CD4-positive, alpha-beta T cell treated with Interleukin-21 for 1 hour (primary cell): ENCODE measurements around the gene TEX10.
"Not testable (repeated sequence)": the region's sequence is repeated elsewhere in the genome, so short reads cannot be mapped to it uniquely, and the experiment has no call there.

ENCODE experiments used
- DNase-seq: peaks from one replicate; pipeline ENCODE4 v3.0.0-alpha.2; 2020

Gene TEX10

DNA sequence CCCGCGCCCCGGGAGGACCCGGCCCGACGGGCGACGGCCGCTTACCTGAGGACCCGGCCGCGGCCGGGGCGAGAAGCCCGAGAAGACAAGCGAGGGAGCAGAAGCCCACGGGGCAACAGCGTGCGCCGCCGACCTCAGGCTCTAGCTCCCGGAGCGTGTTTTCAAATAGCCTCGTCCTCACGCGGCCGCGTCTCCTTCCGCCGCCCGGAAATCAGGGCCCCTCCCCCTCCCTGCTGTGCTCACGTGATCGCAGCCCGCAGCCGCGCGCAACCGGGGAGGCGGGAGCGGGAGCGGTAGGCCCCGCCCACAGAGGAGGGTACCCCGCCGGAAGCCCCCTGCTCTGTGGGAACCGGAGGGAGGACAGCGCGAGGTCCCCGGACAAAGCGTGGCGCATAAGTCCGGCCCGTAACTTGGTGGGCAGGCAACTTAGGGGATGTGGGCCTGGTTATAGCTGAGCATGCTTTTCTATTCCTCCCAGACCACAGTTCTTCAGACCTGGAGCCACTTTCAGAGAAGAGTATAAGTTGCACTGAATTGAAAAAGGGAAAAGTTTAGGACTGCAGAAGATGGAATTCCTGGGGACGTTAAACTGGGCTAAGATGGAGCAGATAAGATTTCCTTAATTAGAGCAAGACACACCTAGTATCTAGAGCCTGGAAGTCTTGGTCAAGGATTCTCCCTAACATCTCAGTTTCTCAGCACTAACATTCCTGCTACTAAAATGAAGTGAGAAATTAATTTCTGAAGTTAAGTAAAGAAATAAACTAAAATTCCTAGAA is at the start of gene TEX10:
Gene TEX10, minus strand, starts transcription at position 216 of the 779 bp plus-strand sequence. CDS start 3,579 bp downstream, outside the sequence.
- DNase-seq = peak; percentile 91

DNA sequence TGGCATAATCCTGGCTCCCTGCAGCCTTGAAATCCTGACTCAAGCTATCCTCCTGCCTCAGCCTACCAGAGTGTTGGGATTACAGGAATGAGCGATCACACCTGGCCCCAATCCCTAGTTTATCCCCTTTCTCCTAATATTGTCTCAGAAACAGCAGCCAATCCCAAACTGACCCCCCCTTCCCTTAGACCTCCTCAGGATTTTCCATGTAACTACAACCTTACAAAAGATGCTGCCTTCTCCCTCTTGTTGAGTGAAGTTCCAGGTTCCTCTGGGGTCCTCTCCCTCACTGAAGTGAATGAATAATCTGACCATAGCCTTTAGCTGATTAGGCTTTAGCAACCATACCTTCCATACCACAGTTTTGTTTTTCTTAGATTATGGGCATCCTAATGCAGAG is 48.3 kb upstream of the TEX10 start:
- DNase-seq = no peak

DNA sequence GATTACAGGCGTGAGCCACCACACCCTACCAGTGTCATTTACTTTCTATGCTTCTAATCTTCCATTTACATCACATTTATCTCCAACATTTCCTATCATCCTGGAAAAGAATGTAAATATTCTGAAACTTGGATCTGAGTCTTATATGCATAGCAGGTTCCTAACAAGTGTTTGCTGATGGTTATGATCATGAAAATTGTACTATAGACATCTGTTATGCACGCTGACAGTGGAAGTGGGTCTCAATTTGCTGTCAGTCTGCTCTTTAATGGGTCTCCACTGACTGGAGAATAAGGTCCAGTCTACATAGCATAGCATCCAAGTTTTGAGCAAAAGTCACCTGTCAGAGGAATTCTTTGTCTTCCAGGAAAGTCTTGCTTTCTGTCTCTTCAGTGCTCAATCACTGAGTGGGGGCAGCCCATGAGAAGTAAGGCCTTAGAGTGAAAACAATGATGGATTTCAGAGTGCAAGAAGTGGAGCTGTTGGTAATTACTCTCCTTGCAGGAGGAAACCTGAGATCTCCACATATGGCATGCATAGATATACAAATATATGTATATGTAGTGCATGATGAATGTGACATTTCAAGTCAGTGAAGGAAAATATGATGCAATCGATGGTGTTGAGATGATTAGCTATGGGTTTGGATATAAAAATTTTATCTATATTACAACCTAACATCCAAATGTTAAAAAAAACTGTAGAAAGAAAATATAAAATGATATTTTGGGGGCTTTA is 45.0 kb upstream of the TEX10 start:
- no peak for DNase-seq

DNA sequence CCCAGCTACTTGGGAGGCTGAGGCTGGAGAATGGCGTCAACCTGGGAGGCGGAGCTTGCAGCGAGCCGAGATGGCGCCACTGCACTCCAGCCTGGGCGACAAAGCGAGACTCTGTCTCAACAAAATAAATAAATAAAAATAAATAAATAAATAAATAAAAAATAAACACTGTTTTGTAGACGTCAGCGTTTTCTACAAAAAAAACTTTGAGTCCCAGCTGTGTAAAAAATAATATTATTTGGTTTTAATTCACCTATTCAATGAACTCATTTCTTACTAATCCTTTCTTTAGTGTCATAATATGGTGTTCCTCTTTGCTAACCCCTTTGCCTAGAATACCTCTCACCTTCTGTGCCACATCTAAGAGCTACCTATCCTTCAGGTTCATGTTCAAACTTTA is 44.0 kb upstream of the TEX10 start:
- no peak for DNase-seq

DNA sequence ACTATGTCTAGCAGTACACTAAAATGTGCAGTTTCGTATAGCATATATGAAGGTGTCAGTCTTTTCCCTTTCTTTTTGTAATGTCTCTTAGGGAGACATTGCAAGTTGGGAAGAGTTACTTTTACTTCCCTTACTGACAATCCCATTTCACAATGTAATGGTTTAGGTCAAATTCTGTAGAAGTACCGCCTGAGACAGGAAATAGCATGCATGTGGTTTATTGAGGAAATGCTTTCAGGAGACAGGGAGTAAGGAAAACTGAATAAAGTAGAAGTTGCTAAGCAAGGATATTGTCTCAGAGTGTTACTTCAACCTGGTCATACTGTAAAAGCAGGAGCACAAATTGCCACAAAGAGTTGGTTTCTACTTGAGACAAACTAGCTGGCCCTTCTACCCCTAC is 42.1 kb upstream of the TEX10 start:
- DNase-seq = no peak

DNA sequence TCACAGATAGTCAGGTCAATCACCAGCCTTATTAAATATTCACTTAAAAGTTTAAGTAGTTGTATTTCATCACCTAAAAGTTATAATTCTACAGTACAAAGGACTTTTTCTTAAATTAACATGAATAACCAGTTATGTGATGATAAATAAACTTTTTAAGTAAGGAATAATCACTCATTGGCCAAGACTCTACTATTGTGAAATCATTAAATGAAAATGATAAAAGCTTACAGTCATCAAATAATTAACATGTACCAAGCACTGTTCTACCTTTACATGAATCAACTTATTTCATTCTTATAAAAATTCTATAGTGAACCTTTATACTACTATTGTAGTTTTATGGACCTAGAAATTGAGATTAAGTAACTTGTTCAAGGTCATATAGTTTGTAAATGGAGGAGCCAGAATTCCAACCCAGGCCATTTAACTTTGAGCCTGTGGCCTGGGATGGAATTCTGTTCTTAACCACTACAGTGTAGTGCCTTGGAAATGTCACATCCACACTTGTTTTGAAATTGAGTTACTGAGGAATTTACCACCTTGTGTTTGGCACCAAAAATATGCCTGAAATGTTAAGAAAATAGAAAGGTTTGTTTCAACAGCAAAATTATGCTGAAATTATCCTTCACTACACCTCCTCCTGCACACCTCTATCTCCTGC is 41.4 kb upstream of the TEX10 start:
- no peak for DNase-seq

DNA sequence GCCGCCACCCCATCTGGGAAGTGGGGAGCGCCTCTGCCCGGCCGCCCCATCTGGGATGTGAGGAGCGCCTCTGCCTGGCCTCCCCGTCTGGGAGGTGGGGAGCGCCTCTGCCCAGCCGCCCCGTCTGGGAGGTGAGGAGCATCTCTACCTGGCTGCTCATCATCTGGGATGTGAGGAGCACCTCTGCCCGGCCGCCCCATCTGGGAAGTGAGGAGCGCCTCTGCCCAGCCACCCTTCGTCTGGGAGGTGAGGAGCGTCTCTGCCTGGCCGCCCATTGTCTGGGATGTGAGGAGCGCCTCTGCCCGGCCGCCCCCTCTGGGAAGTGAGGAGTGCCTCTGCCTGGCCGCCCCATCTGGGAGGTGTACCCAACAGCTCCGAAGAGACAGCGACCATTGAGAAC is 40.2 kb upstream of the TEX10 start:
- DNase-seq = not testable (repeated sequence)

DNA sequence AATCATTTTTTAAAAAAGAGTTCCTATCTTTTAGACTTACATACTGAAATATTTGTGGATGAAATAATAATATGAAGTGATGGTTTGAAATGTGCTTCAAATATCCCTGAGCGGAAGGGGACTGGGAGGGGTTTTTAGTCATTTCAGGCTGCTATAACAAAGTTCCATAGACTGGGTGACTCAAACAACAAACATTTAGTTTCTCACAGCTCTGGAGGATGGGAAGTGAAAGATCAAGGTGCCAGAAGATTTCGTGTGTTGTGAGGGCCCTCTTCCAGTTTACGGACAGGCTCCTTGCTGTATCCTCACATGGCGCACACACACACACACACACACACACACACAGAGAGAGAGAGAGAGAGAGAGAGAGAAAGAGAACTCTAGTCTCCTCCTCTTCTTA is 27.1 kb upstream of the TEX10 start:
- no peak for DNase-seq

DNA sequence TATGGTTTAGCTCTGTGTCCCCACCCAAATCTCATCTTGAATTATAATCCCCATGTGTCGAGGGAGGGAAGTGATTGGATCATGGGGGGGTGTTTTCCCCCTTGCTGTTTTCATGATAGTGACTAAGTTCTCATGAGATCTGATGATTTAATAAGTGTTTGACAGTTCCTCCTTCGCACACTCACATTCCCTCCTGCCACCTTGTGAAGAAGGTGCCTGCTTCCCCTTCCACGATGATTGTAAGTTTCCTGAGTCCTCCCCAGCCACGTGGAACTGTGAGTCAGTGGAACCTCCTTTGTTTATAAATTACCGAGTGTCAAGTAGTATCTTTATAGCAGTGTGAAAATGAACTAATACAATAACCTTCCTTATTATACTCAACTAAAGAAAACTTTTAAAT is 24.3 kb upstream of the TEX10 start:
- DNase-seq = no peak

DNA sequence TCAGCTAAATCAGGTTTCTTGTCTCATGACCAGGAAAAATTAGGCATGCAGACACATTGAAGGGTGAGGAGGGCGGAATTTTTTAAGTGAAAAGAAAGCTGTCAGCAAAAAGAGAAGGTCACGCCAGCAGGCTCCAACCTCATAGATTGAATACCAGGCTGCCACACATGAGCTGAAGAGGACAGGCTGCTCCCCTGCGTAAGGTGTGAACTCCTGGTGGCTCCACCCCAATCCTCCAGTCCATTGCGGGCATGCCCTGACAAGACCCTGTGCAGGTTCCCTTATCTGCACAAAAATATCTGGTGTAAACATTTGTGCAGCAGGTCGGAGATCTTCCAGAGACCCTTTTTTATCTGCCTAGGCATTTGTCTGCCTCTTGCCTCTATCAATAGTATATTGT is 22.9 kb upstream of the TEX10 start:
- DNase-seq = no peak

DNA sequence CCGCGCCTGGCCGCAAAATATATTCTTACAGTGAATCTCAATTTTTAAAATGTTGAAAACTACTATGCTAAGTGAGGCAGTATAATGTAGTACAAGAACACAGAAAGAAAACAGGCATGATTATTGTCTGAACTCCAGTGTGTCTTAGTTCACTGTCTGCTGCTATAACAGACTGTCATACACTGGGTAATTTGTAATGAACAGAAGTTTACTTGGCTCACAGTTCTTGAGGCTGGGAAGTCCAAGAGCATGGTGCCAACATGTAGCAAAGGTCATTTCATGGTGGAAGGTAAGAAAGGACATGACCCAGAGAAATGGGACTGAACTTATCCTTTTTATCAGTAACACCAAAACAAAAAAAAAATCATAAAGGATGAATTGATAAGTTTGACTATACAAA is 19.9 kb upstream of the TEX10 start:
- no peak for DNase-seq

DNA sequence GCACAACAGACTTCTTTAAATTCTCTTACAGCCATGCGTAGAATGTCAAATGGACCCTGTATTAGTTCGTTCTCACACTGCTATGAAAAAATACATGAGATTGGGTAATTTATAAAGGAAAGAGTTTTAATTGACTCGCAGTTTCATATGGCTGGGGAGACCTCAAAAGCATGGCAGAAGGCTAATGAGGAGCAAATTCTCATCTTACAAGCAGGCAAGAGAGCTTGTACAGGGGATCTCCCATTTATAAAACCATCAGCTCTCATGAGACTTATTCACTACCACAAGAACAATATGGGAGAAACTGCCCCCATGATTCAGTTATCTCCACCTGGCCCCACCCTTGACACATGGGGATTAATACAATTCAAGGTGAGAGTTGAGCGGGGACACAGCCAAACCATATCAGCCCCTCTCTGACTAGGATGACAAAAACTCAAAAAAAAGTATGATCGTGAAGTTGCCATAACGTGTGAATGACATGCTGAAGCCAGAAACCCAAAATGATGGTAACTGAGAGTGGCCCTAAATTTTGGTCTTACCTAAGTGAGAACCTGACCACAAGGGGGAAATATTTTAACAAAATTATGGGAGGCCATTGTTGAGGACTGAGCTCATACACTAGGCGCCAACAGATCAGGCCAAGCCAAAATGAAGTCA is 17.5 kb upstream of the TEX10 start:
- DNase-seq = no peak

DNA sequence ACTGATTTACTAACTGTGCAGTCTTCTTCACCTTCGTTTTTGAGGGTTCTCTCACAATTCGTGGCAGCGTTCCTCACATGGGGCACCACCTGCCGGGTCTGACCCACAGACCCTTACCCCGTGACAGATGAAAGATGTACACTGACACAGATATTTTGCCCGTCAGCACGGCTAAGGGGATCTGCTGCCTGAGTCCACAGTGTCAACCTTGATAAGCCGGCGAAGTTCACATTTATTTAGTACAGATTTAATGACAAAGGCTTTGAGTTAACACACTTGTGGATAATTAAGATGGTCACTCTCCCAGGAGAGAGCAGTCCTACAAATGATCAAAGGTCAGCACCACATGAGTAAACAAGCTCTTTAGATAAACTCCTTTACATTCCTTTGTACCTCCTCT is 15.9 kb upstream of the TEX10 start:
- no peak for DNase-seq

DNA sequence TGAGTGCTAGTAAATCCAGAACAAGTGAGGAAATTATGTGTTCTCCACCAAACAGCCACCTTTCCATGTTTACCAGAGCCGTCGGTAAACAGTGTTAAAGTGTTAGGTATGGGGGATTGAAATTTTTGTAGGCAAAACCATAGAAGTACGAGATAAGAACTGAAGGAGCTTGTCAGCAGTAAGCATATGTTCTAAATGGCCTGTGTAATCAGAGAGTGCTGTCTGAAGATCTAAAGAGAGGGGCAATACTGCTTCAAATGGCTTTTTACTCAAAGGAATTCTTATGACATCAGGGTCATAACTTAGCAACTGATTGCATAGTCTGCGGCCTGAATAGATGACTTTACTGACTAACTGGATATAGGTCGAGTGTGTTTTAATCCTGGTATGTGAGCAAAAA is 13.4 kb upstream of the TEX10 start:
- no peak for DNase-seq

DNA sequence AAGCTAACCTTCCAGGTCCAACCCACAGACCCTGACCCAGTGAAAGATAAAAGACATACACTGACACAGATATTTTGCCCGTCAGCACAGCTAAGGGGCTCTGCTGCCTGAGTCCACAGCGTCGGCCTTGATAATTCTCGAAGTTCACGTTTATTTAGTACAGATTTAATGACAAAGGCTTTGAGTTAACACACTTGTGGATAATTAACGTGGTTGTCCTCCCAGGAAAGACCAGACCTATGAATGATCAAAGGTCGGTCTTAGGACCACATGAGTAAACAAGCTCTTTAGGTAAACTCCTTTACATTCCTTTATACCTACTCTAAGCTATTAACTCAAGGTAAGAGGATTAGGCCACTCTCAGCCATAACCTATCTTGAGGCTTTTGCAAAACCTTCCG is 11.3 kb upstream of the TEX10 start:
- DNase-seq = no peak

DNA sequence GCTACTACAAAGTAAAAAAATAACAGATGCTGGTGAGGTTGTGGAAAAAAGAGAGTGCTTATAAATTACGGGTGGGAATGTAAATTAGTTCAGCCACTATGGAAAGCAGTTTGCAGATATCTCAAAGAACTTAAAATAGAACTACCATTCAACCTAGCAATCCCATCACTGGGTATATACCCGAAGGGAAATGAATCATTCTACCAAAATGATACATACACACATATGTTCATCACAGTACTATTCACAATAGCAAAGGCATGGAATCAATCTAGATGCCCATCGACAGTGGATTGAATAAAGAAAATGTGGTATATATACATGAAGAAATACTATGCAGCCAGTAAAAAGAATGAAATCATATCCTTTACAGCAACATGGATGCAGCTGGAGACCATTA is 6.3 kb upstream of the TEX10 start:
- no peak for DNase-seq

DNA sequence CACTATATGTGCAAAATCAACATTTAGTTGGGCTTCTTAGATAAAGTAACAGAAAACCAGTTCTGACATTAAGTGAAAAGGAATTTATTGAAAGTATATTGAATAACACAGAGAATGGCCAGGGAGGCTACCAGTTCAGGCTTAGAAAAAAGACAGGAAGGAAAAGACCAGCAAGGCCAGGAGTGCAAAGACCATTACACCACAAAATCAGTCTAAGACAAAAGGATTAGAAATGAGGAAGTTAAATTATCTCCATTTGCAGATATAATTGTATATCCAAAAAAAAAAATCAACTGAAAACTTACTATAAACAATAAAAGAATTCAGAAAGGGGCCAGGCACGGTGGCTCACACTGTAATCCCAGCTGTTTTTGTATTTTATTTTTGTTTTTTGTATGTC is 4.8 kb upstream of the TEX10 start:
- DNase-seq = no peak

DNA sequence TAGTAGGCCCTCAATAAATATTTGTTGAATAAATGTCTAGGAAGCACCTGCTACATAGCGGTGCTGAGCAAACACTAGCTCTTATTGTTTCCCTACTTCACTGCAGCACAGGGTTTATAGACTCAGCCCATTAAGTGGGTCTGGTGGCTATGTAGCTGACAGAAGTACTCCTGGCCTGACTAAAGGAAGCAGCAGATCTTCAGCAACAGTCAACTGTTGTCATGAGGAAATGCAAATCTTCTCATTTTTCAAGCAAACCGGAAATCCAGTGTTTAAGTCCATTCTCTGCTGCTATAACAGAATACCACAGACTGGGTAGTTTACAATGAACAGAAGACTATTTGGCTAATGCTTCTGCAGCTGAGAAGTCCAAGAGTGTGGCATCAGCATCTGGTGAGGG is 2.8 kb upstream of the TEX10 start:
- no peak for DNase-seq

DNA sequence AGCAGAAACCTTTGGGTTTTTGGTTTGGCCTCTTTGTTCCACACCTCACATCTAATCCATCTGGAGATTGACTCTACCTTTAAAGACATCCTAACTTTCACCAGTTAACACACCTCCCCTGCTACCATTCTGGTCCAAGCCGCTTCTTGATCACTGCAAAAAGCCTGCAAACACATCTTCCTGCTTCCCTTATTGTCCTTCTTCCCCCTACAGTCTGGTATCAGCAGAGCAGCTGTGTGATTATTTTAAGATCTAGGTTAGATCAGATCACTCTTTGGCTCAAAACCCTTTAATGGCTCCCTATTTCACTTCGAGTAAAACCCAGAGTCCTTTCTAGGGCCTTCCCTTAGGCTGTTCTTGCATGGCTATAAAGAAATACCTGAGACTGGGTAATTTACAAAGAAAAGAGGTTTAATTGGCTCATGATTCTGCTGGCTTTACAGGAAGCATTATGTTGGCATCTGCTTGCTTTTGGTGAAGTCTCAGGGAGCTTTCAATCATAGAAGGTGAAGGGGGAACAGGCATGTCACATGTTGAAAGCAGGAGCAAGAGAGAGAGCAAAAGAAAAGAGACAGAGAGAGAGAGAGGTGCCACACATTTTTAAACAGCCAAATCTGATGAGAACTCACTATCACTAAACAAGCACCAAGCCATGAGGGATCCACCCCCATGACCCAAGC is 1.5 kb upstream of the TEX10 start:
- DNase-seq = no peak

DNA sequence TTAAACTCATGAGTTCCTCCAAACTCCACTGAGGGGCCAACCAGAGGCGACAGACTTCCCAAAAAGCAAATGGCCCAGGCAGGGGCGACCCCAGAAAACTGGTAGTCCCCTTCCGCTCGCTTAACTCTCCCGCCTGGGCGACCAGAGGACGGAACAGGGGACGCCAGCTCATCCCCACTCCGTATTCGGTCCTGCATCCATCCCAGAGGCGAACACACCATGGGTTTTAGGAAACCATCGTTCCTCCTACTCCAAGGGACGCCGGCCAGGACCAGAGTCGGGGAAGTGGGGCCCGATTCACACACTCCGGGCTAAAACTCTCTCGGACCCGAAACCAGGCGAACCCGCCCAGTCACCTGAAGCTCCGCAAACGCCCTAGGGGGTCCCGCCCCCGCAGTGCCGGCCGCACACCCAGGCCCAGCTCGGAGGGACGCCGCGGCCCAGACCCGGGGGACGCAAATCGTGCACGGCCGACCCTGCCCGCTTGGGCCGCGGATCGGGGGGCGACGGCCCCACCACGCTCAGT is 478 bp downstream of the TEX10 start:
- peak; percentile 21 for DNase-seq

DNA sequence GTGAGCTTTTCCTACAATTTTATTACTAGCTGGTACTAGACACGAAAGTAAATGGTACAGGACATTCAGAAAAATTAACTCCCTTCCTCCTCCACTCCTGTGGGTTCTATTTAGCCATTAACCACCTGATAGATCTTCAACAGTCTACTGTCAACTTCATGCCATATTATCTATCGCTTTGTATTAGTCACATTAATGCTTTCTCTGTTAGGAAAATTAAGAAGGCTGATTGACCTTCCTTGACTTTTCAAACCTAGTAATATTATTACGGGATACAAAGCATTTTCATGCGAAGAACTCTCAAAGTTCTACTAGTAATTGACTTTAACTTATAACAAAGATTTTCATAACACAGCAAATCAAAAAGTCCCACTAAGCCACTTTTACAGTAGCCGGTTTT is 1.2 kb downstream of the TEX10 start:
- no peak for DNase-seq

DNA sequence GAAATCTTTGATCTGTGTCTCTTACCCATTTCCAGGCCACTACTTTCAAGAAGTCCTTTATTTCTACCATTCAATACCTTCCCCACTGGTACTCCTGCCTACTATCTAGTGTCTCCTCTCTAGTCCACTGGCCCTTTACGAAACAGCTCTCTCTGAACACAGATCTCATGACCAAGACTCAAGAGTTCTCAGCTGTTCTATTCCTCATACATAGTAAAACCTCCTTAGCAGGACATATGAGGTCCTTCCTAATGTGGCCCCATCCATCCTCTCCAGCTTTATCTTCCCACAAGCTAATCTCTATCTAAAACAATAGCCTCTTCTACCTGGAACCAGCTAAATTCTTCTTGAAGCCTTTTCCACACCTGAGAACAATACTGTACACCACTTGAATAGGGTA is 2.6 kb downstream of the TEX10 start:
- no peak for DNase-seq

DNA sequence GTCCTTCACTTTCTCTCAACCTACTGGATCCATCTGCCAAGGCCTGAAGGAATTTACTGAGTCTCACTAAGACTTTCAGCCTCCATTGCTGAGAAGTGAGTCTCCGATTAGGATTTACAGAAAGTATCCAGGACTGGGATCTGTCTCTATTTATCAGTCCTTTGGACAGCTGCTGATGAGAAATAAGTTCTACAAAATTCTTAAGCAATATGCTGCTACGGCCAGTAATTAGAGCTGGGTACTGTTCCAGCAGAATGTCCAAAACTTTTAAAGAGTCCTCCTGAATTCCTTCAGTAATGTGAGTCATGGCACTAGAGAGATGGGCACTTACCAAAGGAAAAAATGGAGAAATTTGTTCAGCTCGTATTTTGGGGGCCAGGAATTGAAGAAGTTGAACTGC is 5.9 kb downstream of the TEX10 start:
- no peak for DNase-seq
